ENCODE measurements around the gene UBXN7.
"Not testable (repeated sequence)": the region's sequence is repeated elsewhere in the genome, so short reads cannot be mapped to it uniquely, and the experiment has no call there.

UBXN7 gene

GRCh38 chr3:196354132-196354531, 78.1 kb downstream of the UBXN7 start:
- no peak for DNase-seq

GRCh38 chr3:196351541-196351940, 80.7 kb downstream of the UBXN7 start:
- no peak for DNase-seq

GRCh38 chr3:196350067-196350466, 82.2 kb downstream of the UBXN7 start:
- DNase-seq, result no peak

GRCh38 chr3:196348698-196349097, 83.5 kb downstream of the UBXN7 start:
- no peak for DNase-seq

GRCh38 chr3:196344663-196345062, 87.6 kb downstream of the UBXN7 start:
- no peak for DNase-seq

GRCh38 chr3:196343917-196344316, 88.3 kb downstream of the UBXN7 start:
- not testable (repeated sequence) for DNase-seq

GRCh38 chr3:196341137-196341536, 91.1 kb downstream of the UBXN7 start:
- no peak for DNase-seq

- DNase-seq, result no peak
These were observed 91.8 kb downstream of the UBXN7 start for GRCh38 chr3:196340466-196340865.

- no peak for DNase-seq
These were observed 92.6 kb downstream of the UBXN7 start for GRCh38 chr3:196339493-196340254.

- no peak for DNase-seq
These were observed 93.2 kb downstream of the UBXN7 start for GRCh38 chr3:196339044-196339443.

- DNase-seq, result no peak
These were observed 95.7 kb downstream of the UBXN7 start for GRCh38 chr3:196336319-196337145.

- DNase-seq, result no peak
These were observed 96.7 kb downstream of the UBXN7 start for GRCh38 chr3:196335503-196335948.

GRCh38 chr3:196334982-196335381, 97.2 kb downstream of the UBXN7 start:
- no peak for DNase-seq

GRCh38 chr3:196332168-196332567, 100.1 kb downstream of the UBXN7 start:
- DNase-seq, result no peak

GRCh38 chr3:196327405-196327804, 104.8 kb downstream of the UBXN7 start:
- DNase-seq, result no peak

GRCh38 chr3:196326936-196327335, 105.3 kb downstream of the UBXN7 start:
- no peak for DNase-seq

- DNase-seq, result no peak
These were observed 108.5 kb downstream of the UBXN7 start for GRCh38 chr3:196323691-196324090.

- DNase-seq, result no peak
These were observed 109.2 kb downstream of the UBXN7 start for GRCh38 chr3:196323016-196323415.

GRCh38 chr3:196321162-196321561, 111.1 kb downstream of the UBXN7 start:
- DNase-seq, result no peak

GRCh38 chr3:196320137-196320536, 112.1 kb downstream of the UBXN7 start:
- DNase-seq, result no peak

GRCh38 chr3:196317687-196318467, 114.3 kb downstream of the UBXN7 start, which contains the start of gene DYNLT2B:
TSS of gene DYNLT2B (minus strand) at chr3:196318240. CDS start at chr3:196318152, 88 bp downstream.
- DNase-seq, result peak; percentile 97

- not testable (repeated sequence) for DNase-seq
These were observed 115.2 kb downstream of the UBXN7 start for GRCh38 chr3:196316799-196317686.
